ENCODE results near the gene AATK.

The AATK gene

GRCh38 chr17:81195941-81196495 is 30.0 kb upstream of the AATK start:
- no peak overlapping the region for H3K4me3 ChIP-seq (ENCODE audit: low read depth, low read length)

GRCh38 chr17:81194941-81195901 is 29.2 kb upstream of the AATK start:
- H3K4me3 ChIP-seq (ENCODE audit: low read depth, low read length), result no peak overlapping the region

DNA sequence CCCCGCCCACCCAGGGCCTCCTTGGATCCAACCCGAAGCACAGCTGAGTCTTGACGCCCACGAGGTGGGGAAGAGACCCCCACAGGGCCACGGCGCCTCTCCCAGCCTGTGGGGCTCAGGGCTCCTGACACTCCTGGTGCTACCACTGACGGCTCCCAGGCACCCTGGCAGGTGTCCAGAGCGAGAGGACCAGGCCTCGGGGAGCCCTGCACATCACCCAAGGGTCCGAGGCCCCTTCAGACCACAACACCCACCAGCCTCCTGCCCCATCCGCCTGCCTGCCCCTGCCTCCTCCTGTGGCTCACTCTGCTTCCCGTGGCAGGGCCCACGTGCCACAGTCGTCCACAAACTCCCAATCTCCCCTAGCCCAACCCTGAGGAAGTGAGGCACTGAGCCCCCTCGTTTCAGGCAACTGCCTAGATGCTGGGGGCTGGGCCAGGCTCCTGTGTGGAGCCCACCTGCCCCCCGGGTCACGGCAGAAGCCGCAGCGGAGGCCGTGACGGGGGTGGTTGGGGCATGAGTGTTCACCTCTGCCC is 28.3 kb upstream of the AATK start:
- H3K4me3 ChIP-seq (ENCODE audit: low read depth, low read length), result no peak overlapping the region

DNA sequence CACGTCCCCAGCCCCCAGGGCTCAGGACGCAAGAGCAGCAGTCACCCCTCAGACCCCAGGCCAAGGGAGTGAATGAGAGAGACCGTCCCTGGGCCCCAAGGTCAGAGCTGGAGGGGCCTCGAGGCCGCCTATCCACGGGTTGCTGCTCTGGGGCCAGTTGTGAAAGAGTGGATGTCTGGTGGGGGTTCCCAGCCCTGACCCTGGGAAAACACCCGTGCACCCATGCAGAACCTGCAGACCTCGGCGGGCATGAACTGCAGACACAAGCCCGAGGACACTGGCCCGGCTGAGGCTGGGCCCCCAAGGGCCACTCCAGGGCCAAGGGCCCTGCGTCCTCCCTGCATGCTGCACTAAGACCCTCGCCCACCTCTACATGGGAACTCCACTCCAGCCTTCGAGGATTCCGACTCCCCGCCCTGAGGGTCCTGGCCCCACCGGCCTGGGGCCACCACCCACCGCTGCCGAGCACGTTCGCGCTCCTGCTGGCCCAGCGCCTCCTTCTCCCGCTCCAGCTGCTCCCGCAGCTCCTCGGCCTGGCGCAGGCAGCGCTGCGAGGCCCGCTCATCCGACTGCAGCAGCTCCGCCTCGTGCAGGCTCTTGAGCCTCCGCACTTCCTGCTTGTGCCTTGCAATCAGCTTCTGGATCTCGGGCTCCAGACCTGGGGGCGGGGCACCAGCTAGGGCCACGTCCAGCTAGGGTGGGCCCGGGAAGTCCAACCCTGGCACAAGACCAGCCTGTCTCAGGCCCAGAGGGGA is 27.6 kb upstream of the AATK start:
- no peak overlapping the region for H3K4me3 ChIP-seq (ENCODE audit: low read depth, low read length)

- no peak overlapping the region for H3K4me3 ChIP-seq (ENCODE audit: low read depth, low read length)
These were observed 27.0 kb upstream of the AATK start for GRCh38 chr17:81193051-81193410.

GRCh38 chr17:81192386-81193050 is 26.5 kb upstream of the AATK start:
- H3K4me3 ChIP-seq (ENCODE audit: low read depth, low read length), result no peak overlapping the region

DNA sequence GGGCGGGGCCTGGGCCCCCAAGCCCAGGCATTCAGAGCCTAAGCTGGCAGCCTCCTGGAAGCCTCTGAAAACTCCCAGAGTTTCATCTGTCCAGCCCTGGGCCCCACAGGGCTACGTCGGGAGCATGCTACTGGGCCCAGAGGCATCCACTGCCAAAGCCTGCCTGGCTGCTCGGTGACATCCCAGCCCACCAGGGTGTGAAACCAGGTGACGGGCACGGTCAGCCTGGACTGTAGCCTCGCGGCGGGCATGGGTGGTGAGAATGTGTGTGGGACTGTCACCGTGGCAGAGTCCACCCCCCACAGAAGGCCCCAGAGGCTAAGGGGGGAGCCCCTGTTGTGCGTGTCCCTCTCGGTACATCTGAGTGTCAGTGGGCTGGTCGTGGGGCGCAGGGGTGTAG is 25.6 kb upstream of the AATK start:
- H3K4me3 ChIP-seq (ENCODE audit: low read depth, low read length), result no peak overlapping the region

DNA sequence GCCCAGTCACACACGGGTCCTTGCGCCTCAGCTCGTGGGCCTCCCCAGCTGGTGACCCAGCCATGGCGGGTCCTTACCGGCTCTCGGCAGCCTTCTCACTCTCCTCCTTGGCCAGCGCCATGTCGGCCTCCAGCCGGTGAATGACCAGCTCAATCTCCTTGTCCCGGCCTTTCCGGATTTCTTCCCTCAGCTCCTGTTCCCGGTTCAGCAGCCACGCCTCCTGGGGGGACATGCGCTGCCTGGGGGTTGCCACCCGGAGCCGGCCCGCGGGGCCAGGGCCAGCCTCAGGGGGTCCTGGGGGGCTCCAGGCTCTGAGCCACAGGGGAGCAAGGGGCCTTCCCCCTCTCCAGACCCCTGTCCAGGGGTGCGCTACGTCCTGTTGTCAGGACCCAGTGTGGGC is 25.1 kb upstream of the AATK start:
- no peak overlapping the region for H3K4me3 ChIP-seq (ENCODE audit: low read depth, low read length)

GRCh38 chr17:81190591-81190990 is 24.6 kb upstream of the AATK start:
- H3K4me3 ChIP-seq (ENCODE audit: low read depth, low read length), result no peak overlapping the region

DNA sequence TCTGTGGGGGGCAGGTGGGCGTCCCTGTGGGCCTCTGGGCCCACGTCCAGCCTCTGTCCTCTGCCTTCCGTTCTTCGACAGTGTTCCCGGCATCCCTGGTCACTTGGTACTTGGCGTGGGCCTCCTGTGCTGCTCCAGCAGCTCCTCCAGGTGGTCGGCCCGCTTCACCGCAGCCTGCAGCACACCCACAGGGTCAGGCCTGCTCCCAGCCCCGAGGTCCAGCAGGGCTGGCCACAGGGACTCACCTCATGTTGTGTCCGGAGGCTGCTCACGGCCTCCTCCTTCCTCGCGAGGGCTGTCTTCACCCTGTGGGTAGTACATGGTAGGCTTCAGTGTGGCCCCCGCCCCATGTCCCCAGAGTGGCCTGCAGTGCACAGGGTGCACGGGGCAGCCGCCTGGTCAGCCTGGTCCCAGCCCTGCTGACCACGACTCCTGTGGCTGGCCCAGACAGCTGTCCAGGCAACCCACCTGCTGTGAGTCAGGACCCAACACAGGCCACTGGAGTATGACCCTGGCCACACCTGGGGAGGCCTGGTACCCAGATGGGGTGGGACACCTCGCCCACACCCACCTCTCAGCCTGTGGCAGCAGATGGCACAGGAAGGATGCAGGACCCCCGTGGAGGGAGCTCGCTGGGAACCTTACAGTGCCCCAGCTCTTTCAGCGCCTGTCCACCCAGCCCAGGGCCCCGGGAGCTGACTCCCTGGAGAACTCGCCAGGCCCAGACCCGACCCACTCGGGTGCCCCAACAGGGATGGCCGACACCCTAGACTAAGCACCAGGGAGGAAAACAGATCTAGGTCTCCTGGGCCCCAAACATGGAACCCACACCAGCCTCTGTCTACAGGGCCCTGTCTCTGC is 23.9 kb upstream of the AATK start:
- no peak overlapping the region for H3K4me3 ChIP-seq (ENCODE audit: low read depth, low read length)

GRCh38 chr17:81189016-81189415 is 23.0 kb upstream of the AATK start:
- H3K4me3 ChIP-seq (ENCODE audit: low read depth, low read length), result no peak overlapping the region

DNA sequence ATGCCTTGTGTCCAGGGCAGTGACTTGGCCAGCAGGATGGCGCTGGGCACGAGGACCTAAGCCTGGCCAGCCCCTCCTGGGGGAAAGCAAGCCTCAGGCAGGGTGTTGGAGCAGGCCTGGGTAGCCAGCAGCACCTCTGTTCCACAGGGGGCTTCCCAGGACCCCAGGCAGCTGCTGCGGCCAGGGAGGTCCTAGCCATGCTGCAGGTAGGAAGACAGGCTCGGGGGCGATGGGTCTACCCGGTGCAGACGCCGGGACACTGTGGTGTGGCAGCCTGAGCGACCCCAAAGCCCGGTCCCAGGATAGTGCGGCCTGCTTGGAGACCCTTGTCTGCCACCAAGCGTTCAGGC is 22.4 kb upstream of the AATK start:
- no peak overlapping the region for H3K4me3 ChIP-seq (ENCODE audit: low read depth, low read length)

GRCh38 chr17:81187586-81188490 is 21.8 kb upstream of the AATK start:
- H3K4me3 ChIP-seq (ENCODE audit: low read depth, low read length), result no peak overlapping the region

- no peak overlapping the region for H3K4me3 ChIP-seq (ENCODE audit: low read depth, low read length)
These were observed 21.1 kb upstream of the AATK start for GRCh38 chr17:81187120-81187519.

GRCh38 chr17:81186203-81186602 is 20.2 kb upstream of the AATK start:
- no peak overlapping the region for H3K4me3 ChIP-seq (ENCODE audit: low read depth, low read length)

DNA sequence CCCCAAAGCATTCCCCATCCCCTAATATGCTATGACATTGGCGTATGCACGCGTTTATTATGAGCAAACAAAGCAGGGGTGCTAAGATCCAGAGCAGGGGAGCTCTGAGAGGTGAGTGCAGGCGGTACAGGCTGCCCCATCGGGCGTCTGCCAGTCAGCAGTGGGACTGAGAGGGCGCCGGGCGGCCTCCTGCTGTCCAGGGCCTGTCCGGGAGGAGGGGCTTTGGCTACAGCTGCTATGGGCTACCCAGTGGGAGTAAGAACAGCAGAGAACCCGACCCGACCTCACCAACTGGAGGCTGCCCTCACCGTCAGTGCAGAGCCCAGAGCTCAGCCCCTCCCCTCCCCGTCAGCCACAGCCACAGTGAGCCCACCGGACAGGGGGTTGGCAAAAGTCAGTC is 18.5 kb upstream of the AATK start:
- H3K4me3 ChIP-seq (ENCODE audit: low read depth, low read length), result no peak overlapping the region

GRCh38 chr17:81183807-81184206 is 17.8 kb upstream of the AATK start:
- H3K4me3 ChIP-seq (ENCODE audit: low read depth, low read length), result no peak overlapping the region

GRCh38 chr17:81183316-81183715 is 17.3 kb upstream of the AATK start:
- H3K4me3 ChIP-seq (ENCODE audit: low read depth, low read length), result no peak overlapping the region

- no peak overlapping the region for H3K4me3 ChIP-seq (ENCODE audit: low read depth, low read length)
These were observed 16.6 kb upstream of the AATK start for GRCh38 chr17:81182596-81182995.
